GM12872 (cell line): ENCODE results near the gene PDLIM1.

ENCODE experiments used
- CTCF ChIP-seq: IDR thresholded peaks from 3 replicates; pipeline ENCODE4 v1.5.1; 2011; ENCODE audit warnings: low read depth, mild to moderate bottlenecking, low read length, moderate library complexity; ENCODE audit not compliant: insufficient read depth

Gene PDLIM1

DNA sequence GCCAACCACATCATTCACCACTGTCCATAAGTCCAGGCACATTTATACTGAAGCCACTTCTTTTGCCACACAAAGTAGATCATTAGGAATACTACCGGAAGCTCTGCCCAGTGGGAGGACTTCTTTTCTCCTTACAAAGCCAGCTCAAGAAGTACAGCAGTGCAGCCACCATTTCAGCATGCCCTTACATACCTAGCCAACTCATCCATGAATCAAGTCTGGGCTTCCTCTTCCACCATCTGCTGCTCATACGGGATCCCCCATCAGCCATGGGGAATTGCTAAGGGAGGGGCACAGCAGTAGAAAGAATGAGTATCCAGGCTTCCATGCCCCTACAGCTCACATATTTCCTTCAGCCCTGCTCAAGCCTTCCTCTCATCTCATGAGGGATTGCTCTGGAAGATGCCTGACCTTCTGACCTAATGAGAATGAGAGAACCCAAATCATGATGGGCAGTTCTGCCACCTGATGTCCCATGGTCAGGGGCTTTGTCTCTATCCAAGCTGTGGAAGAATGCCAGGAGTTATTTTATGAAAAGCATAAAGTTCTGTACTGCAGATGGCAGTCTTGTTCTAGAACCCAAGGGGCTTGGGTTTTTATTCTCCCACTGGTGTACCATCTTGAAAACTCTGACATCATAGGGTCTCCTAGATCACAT is 57.3 kb downstream of the PDLIM1 start:
- TF ChIP-seq CTCF: no peak

- TF ChIP-seq CTCF: no peak
These were observed 60.8 kb downstream of the PDLIM1 start for GRCh38 chr10:95229724-95230627.

GRCh38 chr10:95225136-95225535 is 65.7 kb downstream of the PDLIM1 start:
- no peak for TF ChIP-seq CTCF

DNA sequence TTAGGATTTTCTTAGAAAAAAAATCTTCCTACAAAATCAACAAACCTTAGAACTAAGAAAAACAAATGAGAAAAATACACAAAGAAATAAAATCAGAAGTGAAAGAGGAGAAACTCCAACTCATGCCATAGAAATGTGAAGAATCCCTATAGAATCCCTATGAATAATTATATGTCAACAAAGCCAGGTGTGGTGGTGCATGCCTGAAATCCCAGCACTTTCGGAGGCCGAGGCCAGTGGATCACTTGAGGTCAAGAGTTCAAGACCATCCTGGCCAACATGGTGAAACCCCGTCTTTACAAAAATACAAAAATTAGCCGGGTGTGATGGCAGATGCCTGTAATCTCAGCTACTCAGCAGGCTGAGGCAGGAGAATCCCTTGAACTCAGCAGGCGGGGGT is 69.7 kb downstream of the PDLIM1 start:
- TF ChIP-seq CTCF: no peak

GRCh38 chr10:95220539-95220938 is 70.3 kb downstream of the PDLIM1 start:
- TF ChIP-seq CTCF: no peak

GRCh38 chr10:95217476-95217875 is 73.3 kb downstream of the PDLIM1 start:
- no peak for TF ChIP-seq CTCF

DNA sequence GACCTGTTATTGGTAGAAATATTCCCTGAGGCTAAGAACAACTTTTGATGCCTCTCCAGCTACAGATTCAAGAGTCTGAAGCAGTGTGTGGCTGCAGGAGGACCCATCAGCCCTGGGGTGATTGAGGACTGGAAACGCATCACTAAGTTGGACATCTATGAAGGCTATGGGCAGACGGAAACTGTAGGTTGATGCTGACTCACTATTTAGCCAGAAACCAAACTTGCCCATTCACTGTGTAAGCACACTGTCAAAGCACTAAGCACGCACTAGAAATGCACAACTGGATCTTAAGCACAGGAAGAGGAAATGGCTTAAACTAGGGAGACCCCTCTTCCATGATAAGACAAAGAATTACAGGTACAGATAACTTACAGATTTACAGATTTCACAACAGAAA is 76.0 kb downstream of the PDLIM1 start:
- TF ChIP-seq CTCF: no peak
